Mesendoderm (in vitro differentiated cells): ENCODE data around the gene ADAMTS14.

Experiments
- DNase-seq: peaks from one replicate; pipeline ENCODE4 v3.0.0; 2013
- H2AK5ac ChIP-seq: 2 replicates; pipeline ENCODE4 v1.6.1; 2013; ENCODE audit warnings: low read length, inconsistent platforms
- H2BK120ac ChIP-seq: 2 replicates; pipeline ENCODE4 v1.6.1; 2013; ENCODE audit warnings: low read depth, mild to moderate bottlenecking, low read length, moderate library complexity, mixed read lengths
- H2BK15ac ChIP-seq: replicated peaks from 2 replicates; pipeline ENCODE4 v1.6.1; 2013; ENCODE audit warnings: low read depth, mild to moderate bottlenecking, moderate library complexity
- H2BK5ac ChIP-seq: 2 replicates; pipeline ENCODE4 v1.6.1; 2013; ENCODE audit warnings: low read length, inconsistent platforms
- H3K18ac ChIP-seq: 2 replicates; pipeline ENCODE4 v1.6.1; 2013; ENCODE audit warnings: mild to moderate bottlenecking, low read length, mixed read lengths
- H3K23ac ChIP-seq: one replicate; pipeline ENCODE4 v1.6.1; 2013; ENCODE audit warnings: low read length
- H3K27ac ChIP-seq: 2 replicates; pipeline ENCODE4 v1.5.1; 2013; ENCODE audit warnings: low read depth, mild to moderate bottlenecking, inconsistent platforms, low read length, moderate library complexity
- H3K27me3 ChIP-seq: 2 replicates; pipeline ENCODE4 v1.6.1; 2013; ENCODE audit warnings: low read length, control low read depth, mild to moderate bottlenecking, inconsistent platforms; ENCODE audit not compliant: insufficient read depth, poor library complexity
- H3K36me3 ChIP-seq: 2 replicates; pipeline ENCODE4 v1.6.1; 2013; ENCODE audit warnings: low read length, inconsistent platforms; ENCODE audit not compliant: control insufficient read depth, insufficient read depth
- H3K4ac ChIP-seq: one replicate; pipeline ENCODE4 v1.6.1; 2013; ENCODE audit warnings: low read depth, mild to moderate bottlenecking, low read length, moderate library complexity
- H3K4me1 ChIP-seq: 2 replicates; pipeline ENCODE4 v1.6.1; 2013; ENCODE audit warnings: low read depth, low read length, inconsistent platforms; ENCODE audit not compliant: control insufficient read depth
- H3K4me2 ChIP-seq: 2 replicates; pipeline ENCODE4 v1.6.1; 2013; ENCODE audit warnings: low read length
- H3K4me3 ChIP-seq: 2 replicates; pipeline ENCODE4 v1.5.1; 2013; ENCODE audit warnings: mild to moderate bottlenecking, low read length
- H3K56ac ChIP-seq: one replicate; pipeline ENCODE4 v1.6.1; 2013; ENCODE audit warnings: low read length
- H3K79me1 ChIP-seq: 2 replicates; pipeline ENCODE4 v1.6.1; 2013; ENCODE audit warnings: low read length, inconsistent platforms
- H3K79me2 ChIP-seq: 2 replicates; pipeline ENCODE4 v1.6.1; 2013; ENCODE audit warnings: mild to moderate bottlenecking, low read length; ENCODE audit not compliant: control insufficient read depth, insufficient read depth
- H3K9ac ChIP-seq: 2 replicates; pipeline ENCODE4 v1.6.1; 2013; ENCODE audit warnings: low read length, inconsistent platforms
- H4K5ac ChIP-seq: one replicate; pipeline ENCODE4 v1.6.1; 2013; ENCODE audit warnings: low read length
- H4K8ac ChIP-seq: one replicate; pipeline ENCODE4 v1.6.1; 2013; ENCODE audit warnings: low read depth, mild to moderate bottlenecking, control low read depth, low read length, moderate library complexity
- WGBS: extraction: QIAGEN DNeasy Blood & Tissue Kit; methylation state at CpG from one replicate; pipeline ENCODE4 v1.1.7; 2013; ENCODE audit warnings: low lambda C conversion rate, missing lambda C conversion rate; ENCODE audit not compliant: insufficient coverage; ENCODE audit errors: extremely low coverage; 5-methylcytosine and 5-hydroxymethylcytosine counted together

The ADAMTS14 gene

GRCh38 chr10:70689661-70690060, 17.4 kb downstream of the ADAMTS14 start:
- Histone ChIP-seq H2AK5ac (no peak overlapping the region), H3K4me1 (no peaks in the 10 kb centered on the region), H3K36me3 (no peaks in the 10 kb centered on the region), H3K79me1 (no peaks in the 10 kb centered on the region), H3K79me2 (no peaks in the 10 kb centered on the region), H3K27me3 (no peaks in the 10 kb centered on the region), H3K4me2 (no peak overlapping the region), H3K4me3 (no peak overlapping the region), H2BK15ac (no peak overlapping the region), H4K5ac (no peak overlapping the region), H4K8ac (no peak overlapping the region), H3K9ac (no peak overlapping the region), H3K56ac (no peak overlapping the region), H2BK5ac (no peak overlapping the region), H3K27ac (no peak overlapping the region), H3K23ac (no peak overlapping the region), H2BK120ac (no peak overlapping the region), H3K4ac (no peak overlapping the region), H3K18ac (no peak overlapping the region)
- no CpG with 5 or more reads among the region's 12 CpGs for WGBS
- no peak for DNase-seq

- Histone ChIP-seq H3K27ac (no peak overlapping the region), H3K79me1 (no peaks in the 10 kb centered on the region), H4K8ac (no peak overlapping the region), H3K4me3 (no peak overlapping the region), H3K36me3 (no peaks in the 10 kb centered on the region), H3K23ac (no peak overlapping the region), H4K5ac (no peak overlapping the region), H3K56ac (no peak overlapping the region), H3K9ac (no peak overlapping the region), H3K4ac (no peak overlapping the region), H2BK5ac (no peak overlapping the region), H3K79me2 (no peaks in the 10 kb centered on the region), H2BK15ac (no peak overlapping the region), H3K27me3 (no peaks in the 10 kb centered on the region), H2BK120ac (no peak overlapping the region), H3K4me1 (no peaks in the 10 kb centered on the region), H2AK5ac (no peak overlapping the region), H3K18ac (no peak overlapping the region), H3K4me2 (no peak overlapping the region)
- WGBS, result no CpG with 5 or more reads among the region's 11 CpGs
- no peak for DNase-seq
These were observed 18.3 kb downstream of the ADAMTS14 start for GRCh38 chr10:70690589-70690988.

DNA sequence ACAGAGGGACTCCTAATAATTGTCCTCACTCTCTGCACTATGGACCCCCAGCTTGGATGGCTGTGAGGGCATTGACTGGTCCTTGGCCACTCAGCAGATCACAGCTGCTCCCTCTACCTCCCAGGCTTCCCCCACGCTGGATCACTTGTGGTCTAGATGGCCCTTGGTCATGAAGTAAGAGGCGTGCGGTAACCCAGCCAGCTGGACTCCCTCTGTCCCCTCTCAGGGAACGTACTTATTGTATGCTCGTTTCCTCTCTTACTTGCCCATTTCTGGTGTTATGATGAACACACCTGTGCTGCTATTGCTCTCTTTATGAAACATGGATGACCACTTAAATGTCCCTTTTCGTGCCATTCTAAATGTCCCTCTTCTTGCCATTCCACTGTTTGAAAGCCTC, 19.3 kb downstream of the ADAMTS14 start:
- Histone ChIP-seq H3K27me3 (no peaks in the 10 kb centered on the region), H4K8ac (no peak overlapping the region), H2BK120ac (no peak overlapping the region), H3K4ac (no peak overlapping the region), H2BK15ac (no peak overlapping the region), H3K79me1 (no peaks in the 10 kb centered on the region), H3K27ac (no peak overlapping the region), H2BK5ac (no peak overlapping the region), H3K36me3 (no peaks in the 10 kb centered on the region), H2AK5ac (no peak overlapping the region), H3K4me1 (no peaks in the 10 kb centered on the region), H3K9ac (no peak overlapping the region), H3K18ac (no peak overlapping the region), H3K56ac (no peak overlapping the region), H3K79me2 (no peaks in the 10 kb centered on the region), H3K23ac (no peak overlapping the region), H3K4me3 (no peak overlapping the region), H4K5ac (no peak overlapping the region), H3K4me2 (no peak overlapping the region)
- WGBS, result no CpG with 5 or more reads among the region's 6 CpGs
- no peak for DNase-seq

- Histone ChIP-seq H3K18ac (no peak overlapping the region), H3K79me1 (no peaks in the 10 kb centered on the region), H2BK15ac (no peak overlapping the region), H3K27me3 (no peaks in the 10 kb centered on the region), H3K9ac (no peak overlapping the region), H3K56ac (no peak overlapping the region), H3K23ac (no peak overlapping the region), H3K4me3 (no peak overlapping the region), H2BK120ac (no peak overlapping the region), H4K8ac (no peak overlapping the region), H3K4me2 (no peak overlapping the region), H3K4ac (no peak overlapping the region), H3K27ac (no peak overlapping the region), H4K5ac (no peak overlapping the region), H2AK5ac (no peak overlapping the region), H3K79me2 (no peaks in the 10 kb centered on the region), H2BK5ac (no peak overlapping the region), H3K36me3 (no peaks in the 10 kb centered on the region), H3K4me1 (no peaks in the 10 kb centered on the region)
- no peak for DNase-seq
- no CpG with 5 or more reads among the region's 9 CpGs for WGBS
These were observed 19.8 kb downstream of the ADAMTS14 start for GRCh38 chr10:70692043-70692603.

DNA sequence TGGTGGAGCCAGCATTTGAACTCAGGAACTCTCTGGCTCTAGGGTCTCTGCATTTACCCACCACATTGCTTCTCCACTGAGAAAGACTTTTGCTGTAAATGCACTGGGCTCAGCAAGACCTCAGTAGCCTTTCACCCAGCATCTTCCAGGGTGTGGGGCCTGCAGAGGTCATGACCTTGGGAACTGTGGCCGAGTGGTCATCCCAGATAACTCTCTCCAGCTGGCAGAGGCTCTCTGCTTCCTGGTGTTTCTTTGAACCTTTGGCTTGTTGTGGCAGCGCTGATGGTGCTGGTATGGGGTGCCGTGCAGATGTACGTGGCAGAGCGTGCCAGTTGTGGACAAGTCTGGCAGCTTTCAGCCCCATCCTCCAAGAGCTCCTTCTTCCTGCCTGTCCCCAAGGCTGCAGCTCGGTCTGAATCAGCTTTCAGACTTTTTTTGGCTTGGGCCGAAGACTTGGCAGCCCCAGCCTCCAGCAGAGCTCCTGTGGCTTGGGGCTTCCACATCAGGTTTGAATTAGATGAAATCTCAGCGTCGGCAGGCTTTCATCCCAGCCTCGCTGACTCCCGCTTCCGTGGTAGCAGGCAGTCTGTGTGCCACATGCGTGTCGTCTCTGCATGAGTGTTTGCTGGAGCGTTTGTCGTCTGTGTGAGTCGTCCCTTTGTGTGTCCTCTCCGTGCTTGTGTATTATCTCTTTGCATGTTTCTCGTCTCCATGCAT, 21.5 kb downstream of the ADAMTS14 start:
- no CpG with 5 or more reads among the region's 19 CpGs for WGBS
- no peak overlapping the region for H3K27ac ChIP-seq

More for the DNA sequence above, 21.5 kb downstream of the ADAMTS14 start:
- no peak overlapping the region for H3K23ac ChIP-seq
- H4K8ac ChIP-seq, result no peak overlapping the region
- no peak overlapping the region for H3K18ac ChIP-seq
- no peak overlapping the region for H3K4me2 ChIP-seq
- no peak overlapping the region for H4K5ac ChIP-seq
- no peak overlapping the region for H3K56ac ChIP-seq
- H2AK5ac ChIP-seq, result no peak overlapping the region
- H2BK120ac ChIP-seq, result no peak overlapping the region
- no peaks in the 10 kb centered on the region for H3K79me2 ChIP-seq
- H2BK15ac ChIP-seq, result no peak overlapping the region
- H2BK5ac ChIP-seq, result no peak overlapping the region
- H3K4me3 ChIP-seq, result no peak overlapping the region
- H3K4ac ChIP-seq, result no peak overlapping the region
- H3K4me1 ChIP-seq, result no peaks in the 10 kb centered on the region
- DNase-seq, result no peak
- no peaks in the 10 kb centered on the region for H3K36me3 ChIP-seq
- no peaks in the 10 kb centered on the region for H3K79me1 ChIP-seq
- no peaks in the 10 kb centered on the region for H3K27me3 ChIP-seq
- H3K9ac ChIP-seq, result no peak overlapping the region
